GM19455 (cell line): ENCODE results near the gene IBTK.
A peak's percentile ranks its signal among the peaks of the same experiment; 100 is the strongest.
"Not testable (repeated sequence)": the region's sequence is repeated elsewhere in the genome, so short reads cannot be mapped to it uniquely, and the experiment has no call there.

ENCODE experiments used
- ATAC-seq: cut with Tn5 transposase; IDR thresholded peaks from one replicate; pipeline ENCODE4 v1.9.1; 2021; ENCODE audit not compliant: unreplicated experiment

Gene IBTK

DNA sequence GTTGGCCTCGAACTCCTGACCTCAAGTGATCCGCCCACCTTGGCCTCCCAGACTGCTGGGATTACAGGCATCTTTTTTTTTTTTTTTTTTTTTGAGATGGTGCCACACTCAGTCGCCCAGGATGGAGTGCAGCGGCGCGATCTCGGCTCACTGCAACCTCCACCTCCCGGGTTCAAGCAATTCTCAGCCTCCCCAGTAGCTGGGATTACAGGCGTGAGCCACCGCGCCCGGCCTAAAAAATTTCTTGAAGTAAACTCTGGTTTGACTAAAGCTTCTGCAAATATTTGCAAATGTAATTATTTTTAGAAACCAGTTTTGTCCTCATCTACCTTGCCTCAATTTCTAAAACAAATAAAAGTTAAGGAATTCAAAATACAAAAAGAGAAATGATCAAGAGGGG lies 1.2 kb downstream of the IBTK start:
- no peak for ATAC-seq

DNA sequence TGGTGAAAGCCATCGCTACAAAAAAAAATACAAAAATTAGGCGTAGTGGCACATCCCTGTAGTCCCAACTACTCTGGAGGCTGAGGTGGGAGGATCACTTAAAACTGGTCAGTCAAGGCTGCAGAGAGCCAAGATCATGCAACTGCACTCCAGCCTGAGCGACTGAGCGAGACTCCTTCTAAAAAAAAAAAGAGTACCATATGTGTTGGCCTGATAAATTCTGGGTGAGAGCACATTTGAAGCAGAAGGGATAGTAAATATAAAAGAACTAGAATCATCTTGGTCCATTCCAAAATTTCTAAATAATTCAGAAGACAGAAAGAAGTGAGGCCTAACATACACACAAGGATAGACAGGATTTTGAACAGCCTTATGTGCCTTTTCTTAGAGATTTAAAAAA lies 2.2 kb downstream of the IBTK start:
- ATAC-seq, result no peak

DNA sequence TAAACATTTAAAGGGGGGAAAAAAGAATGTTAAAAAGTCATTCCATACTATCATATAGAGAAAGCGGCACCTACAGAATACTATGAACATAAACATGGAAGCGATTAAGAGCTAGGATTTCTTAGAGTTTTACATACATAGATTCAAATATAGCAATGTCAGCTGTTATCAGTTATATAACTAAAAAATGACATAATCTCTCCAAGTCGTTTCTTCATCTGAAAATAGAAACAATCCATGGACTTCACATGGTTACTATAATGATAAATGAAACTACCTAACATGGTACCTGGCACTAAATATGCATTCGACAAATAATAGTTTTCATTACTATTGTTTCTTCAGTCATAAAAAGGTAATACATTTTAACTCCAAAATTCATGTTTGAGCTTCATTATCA lies 3.7 kb downstream of the IBTK start:
- no peak for ATAC-seq

DNA sequence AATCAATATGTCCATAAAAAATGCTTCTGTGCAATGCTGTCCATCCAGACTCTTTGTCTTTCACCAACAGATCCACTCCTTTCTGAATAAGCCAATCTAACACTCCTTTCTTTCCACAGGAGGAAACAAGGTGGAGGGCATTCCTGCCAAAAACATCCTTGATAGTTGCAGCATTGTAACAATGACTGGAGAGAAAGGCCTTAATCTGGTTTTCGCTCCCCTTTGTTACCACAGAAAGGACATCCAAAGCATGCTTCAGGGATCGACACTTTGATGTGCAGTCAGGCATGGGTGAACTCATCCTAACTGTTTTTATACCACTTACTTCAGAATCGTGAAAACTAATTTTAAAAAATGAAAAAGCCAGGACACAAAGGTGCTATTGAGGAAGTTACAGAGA lies 7.4 kb downstream of the IBTK start:
- ATAC-seq, result no peak

DNA sequence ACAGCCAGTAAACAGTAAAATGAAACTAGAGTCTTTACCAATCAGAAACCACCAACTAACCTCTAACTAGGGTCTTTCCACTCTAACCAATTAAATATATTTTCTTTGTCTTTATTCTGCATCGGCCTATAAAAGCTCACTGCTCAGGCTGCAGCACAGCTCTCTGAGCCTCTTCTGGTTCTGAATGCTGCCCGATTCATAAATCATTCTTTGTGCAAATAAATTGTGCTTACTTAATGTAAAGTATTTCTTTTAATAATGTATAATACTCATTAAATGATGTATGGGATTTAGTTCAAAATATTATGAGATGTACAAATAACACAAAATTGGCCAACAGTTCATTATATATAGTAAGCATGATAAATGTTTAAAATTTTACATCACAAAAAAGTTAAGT lies 7.9 kb downstream of the IBTK start:
- ATAC-seq, result no peak

DNA sequence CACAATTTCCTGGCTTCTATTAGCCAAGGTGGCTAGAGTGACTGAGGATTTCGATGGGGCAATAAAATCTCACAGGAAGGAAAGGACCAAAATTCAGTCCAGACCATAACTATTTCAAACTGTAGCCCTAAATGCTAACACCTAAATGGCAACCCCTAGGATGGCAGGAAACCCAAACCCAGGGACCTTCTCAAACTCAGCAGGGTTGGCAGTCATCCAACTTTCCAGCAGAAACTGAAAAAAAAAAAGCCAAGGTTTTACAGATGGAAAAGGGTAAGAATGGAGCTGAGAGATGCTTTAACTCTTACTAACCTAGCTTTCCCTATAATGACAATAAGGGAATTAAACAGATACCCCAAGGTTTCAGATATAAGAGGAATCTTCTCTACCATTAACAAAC lies 10.5 kb downstream of the IBTK start:
- no peak for ATAC-seq

DNA sequence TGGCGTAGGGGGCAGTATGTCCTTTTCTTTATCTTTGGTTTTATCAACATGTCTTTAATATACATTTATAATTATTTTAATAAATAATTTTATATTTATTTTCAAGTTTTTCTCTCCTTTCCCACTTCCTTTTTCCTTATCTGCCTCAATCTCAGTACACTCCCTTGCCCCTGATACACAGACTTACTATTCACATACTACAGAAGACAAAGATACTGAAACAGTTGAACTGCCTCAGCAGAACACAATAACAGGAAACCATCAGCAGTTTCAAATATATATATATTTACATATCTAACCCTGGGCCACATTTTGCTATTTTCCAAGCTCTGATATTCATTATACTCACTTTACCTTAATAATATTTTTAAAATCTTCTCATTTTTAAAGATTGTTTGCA lies 19.8 kb downstream of the IBTK start:
- peak; percentile 88 for ATAC-seq

DNA sequence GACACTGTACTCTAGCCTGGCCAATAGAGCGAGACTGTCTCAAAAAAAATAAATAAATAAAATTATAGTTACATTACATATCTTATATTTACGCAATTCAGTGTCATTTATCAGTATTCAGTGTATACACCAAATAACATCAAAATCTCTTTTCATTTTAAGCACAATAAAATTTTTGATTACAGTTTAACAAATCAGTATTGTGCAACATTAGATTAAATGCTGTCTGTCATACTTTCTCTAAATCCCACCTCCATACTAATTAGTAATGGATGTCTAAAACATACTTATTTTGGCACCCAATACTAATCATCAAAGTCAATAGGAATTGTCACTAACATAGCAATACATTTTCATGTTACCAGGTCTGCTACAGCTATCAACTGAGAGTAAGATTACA lies 27.4 kb downstream of the IBTK start:
- ATAC-seq, result no peak

DNA sequence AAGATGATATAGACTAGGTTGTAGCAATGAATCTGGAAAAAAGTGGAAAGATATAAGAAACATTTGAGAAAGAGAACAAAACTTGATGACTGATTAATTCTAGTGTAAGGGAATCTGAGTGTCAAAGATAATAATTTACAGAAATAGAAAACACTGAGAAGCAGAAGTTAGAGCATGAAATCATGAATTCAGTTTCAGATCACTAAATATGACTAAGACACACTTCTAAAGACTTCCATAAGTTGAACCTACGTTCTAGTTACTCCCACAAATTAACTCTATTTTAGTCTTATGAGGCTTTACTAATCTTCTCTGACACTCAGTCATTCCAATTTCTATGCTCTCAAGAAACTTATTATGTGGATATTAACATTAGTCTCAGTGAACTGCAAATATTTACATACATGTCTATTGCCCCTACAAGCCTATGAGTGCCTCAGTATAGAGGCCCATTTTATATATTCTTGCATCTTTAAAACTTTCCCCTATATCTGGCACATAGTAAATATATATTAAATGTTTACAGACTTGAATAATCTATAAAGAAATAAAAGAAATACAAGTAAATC lies 30.4 kb downstream of the IBTK start:
- peak; percentile 80 for ATAC-seq

DNA sequence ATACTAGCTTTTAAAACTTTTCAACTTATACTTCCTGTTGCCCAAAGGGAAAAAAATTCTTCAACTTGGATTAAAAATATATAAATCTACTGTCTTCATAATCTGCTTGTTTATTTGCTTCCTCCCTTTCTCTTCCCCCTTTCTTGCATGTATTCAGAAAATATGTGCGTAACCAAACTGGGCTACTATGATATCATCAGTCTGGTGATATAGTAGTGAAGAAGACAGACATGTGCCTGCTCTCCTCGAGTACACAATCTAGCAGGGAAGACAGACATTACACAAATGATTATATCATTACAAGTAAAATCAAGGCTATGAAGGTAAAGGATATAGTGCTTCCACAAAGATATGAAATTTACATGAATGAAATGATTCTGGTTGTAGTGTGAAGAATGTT lies 31.0 kb downstream of the IBTK start:
- no peak for ATAC-seq

DNA sequence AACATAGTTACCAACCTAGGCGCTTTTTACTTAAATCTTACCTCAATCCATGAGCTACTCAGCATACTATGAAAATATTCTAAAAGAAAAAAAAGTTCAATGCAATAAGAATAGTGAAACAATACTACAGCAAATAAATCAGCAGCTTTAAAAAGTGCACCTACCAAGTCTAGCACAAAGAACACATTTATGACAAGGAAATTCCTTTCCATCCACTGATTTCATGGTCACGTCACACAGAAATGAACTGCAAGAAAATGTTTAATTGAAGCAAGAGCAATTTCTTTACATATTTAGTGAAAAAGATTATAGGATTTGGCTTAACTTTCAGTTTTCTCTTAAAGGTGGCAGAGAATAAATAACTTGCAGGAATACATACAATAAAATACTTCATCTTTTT lies 36.2 kb downstream of the IBTK start:
- no peak for ATAC-seq

DNA sequence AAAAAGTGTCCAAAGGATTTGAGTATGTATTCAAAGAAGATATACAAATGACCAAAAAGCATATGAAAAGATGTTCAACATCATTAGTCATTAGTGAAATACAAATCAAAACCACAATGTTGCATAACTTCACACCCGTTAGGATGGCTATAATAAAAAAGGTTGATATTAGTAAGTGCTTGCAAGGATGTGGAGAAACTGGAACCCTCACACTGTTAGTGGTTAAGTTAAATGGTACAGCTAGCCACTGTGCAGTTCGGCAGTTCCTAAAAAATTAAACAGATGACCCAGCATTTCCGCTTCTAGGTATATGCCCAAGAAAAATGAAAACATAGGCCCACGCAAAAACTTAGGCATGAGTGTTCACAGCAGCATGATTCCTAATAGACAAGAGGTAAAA lies 38.6 kb downstream of the IBTK start:
- no peak for ATAC-seq

DNA sequence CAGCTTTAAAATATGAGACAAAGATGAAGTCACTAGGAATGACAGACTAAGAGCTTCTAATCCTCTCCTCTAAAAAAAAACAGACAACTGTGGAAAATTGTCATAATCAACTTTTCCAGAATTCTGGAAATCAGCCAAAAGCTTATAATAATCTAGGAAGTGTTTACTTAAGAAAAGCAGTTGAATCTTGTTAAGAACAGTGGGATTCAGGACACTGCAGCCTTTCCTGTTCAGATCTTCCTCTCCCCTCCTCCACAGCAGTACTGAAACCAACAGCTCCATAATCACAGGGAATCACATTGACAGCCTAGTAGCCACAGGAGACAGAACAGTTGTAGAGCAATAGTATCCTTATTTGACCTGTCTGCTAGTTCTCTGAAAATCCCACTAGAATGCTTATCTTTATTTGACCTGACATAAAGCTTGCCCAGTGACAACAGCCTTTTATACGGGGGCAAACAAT lies 41.6 kb downstream of the IBTK start:
- ATAC-seq, result no peak

DNA sequence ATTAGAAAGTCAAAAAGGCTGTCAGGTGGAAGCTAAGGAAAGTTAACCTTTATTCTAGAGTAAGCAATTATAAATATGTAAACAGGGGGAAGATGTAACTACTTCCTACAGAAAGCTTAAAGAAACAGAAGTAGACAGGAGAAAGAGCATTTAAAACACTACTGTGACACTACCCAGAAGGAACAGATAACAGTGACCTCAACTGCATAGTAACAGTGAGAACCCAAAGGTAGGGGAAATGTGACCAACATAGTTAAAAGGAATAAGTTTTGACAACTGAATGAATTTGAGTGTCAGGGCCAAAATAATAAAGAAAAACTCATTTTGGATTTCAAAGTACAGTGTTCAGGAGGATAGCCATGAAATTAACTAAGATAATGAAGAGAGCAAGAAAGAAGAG lies 43.5 kb downstream of the IBTK start:
- no peak for ATAC-seq

DNA sequence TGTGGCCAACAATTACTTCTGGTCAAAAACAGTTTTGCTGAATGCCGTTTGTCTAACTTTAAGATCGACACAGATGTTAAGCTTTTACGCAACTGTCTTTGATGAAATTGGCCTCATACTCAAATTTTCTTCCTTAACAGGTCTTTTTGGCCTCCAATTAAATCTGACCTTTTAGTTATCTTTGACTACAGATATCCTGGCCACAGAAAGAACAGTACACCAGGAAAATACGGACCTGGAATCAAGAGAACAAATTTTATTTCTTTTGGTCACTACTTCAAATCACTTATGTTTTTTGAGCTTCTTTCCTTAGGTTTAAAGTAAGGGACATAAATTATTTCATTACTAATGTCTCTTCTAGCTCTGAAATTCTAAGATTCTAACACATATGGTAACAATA lies 49.8 kb downstream of the IBTK start:
- ATAC-seq, result no peak

DNA sequence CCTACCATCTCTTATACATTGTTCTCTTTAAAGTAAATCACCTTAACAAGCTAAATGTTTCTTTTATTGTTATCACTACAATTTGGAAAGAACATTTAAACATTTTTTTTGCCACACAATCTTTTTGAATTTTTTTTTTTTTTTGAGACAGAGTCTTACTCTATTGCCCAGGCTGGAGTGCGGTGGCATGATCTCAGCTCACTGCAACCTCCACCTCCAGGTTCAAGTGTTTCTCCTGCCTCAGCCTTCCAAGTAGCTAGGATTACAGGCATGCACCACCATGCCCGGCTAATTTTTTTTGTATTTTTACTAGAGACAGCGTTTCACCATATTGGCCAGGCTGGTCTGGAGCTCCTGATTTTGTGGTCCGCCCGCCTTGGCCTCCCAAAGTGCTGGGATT lies 50.3 kb downstream of the IBTK start:
- ATAC-seq, result not testable (repeated sequence)

DNA sequence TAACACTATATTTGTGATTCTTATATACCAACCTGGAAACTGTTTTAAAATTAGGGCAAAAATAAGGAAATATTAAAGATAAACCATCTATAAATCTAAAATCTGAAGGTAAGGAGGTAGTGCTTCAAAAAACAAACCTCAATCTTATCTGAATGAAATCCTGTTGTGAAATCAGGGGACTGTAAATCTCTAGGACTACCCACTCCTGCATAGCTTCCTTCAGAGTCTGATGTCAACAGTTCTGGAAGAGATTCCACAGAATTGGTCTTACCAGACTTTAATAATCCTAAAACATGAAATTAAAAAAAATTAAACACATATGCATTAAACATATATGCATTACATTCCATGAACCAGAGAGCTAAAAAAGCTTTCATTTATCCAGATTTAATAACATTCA lies 51.4 kb downstream of the IBTK start:
- no peak for ATAC-seq

DNA sequence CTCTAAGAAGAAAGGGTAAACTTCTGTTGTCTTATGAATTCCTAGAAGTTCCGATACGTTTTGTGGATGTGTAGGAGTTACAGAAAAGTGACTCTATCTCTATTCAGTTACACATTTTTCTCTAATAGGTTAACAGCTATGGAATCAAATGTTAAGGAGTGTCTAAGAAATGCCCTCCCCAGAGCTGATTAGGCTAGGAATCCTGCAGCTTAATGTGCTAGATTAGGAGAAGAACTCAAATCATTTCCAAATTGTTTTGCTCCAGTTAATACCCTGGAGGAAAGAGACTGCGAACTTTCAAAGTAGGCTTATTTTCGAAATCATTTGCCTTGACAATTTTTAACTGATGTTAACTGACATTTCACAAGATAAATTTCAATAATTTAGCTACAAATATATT lies 51.9 kb downstream of the IBTK start:
- no peak for ATAC-seq

DNA sequence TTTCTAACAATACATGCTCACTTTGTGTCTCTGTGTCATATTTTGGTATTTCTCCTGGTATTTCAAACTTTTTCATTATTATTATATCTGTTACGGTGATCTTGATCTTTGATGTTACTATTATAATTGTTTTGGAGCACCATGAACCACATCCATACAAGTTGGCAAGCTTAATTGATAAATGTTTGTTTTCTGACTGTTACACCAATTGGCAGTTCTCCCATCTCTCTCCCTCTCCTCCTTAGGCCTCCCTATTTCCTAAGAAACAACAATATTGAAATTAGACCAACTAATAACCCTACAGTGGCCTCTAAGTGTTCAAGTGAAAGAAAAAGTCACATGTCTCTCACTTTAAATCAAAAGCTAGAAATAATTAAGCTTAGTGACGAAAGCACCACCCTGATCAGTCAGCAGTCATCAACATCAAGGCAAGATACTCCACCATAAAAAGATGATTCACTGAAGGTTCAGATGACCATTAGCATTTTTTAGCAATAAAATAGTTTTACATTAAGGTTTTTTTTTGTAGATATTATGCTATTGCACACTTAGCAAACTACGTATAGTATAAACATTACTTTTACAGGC lies 61.5 kb downstream of the IBTK start:
- no peak for ATAC-seq

DNA sequence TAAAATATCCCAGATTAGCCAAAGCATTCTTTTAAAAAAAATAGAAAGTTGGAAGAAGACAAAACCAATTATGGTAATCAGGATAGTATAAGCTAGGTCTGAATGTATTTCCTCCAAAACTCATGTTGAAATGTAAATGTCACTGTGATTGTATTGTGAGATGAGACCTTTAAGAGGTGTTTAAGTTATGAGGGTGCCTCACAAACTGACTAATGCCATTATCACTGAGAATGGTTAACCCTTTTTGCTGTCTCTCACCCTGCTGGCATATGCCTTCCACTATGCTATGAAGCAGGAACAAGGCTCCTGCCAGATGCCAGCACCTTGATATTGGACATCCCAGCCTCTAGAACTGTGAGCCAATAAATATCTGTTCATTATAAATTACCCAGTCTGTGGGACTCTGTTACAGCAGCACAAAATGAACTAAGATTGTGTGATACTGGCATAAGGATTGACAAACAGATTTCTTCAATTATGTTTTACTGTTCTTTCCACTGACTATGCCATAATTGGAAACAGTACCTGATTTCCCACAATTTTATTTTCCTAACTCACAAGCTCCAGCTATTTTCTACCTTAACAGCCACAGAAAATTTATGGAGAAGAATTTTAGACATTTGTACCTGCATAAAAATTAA lies 63.8 kb downstream of the IBTK start:
- ATAC-seq, result no peak

DNA sequence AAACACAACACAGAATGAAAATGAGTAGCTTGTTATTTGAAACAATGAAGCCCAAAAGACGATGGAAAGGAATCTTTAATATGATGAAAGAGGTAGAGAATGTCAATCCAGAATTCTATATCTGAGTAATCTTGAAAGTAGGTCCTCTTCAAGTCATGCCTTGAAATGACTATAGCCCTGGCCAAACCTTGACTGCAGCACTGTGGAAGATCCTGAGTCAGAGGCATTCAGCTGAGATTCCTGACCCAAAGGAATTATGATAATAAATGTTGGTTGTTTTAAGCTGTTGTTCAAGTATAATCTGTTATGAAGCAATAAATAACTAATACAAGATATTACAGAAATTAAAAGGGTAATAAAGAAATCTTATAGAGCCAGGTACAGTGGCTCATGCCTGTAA lies 64.8 kb downstream of the IBTK start:
- no peak for ATAC-seq

DNA sequence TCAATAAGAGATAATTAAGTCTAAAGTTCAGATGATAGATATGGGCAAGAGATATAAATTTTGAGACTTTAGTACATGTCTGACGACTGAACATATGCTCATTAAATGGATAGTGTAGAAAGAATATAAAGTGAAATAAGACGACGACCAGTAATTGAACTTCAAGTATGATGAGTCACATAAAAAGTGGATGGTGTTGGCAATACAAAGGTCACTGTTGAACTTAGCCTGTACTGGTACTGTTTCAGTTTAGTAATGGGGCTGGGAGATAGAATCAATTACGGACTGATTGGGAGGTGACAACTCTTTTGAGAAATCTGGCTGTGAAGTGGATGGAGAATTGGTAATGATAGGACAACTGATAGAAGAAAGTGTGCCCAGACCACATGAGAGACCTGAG lies 68.1 kb downstream of the IBTK start:
- no peak for ATAC-seq

DNA sequence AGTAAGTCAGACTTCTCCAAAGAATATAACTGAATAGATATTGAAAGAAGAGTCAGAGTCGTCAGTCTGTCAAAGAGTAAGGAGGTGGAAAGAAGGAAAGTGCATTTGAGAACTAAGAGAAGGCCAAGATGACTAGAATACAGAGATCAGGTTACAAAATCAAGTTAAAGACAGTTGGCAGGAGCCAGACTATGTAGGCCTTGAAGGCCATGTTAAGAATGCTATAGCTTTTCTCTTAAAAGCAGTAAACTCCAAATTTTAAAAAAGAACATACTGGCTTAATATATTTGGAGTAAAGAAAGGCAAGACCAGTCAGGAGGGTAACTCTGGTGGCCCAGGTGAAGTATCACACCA lies 68.8 kb downstream of the IBTK start:
- no peak for ATAC-seq
